Activated gamma-delta T cell treated with Interleukin-2 at 50 U/mL for 16 hours (primary cell): ENCODE measurements around the gene PTTG1IP2.
"Not testable (repeated sequence)": the region's sequence is repeated elsewhere in the genome, so short reads cannot be mapped to it uniquely, and the experiment has no call there.

ENCODE experiments used
- DNase-seq: peaks from one replicate; pipeline ENCODE4 v3.0.0-alpha.2; 2020

Gene PTTG1IP2

GRCh38 chr7:90469554-90469953 is at the start of gene PTTG1IP2:
TSS of gene PTTG1IP2 (plus strand) at chr7:90469639. CDS start at chr7:90469787, 148 bp downstream.
- no peak for DNase-seq

GRCh38 chr7:90421651-90422050 is 47.8 kb upstream of the PTTG1IP2 start:
- DNase-seq = no peak

GRCh38 chr7:90424720-90425119 is 44.7 kb upstream of the PTTG1IP2 start:
- no peak for DNase-seq

- DNase-seq = no peak
Observed at GRCh38 chr7:90425376-90425775, 44.1 kb upstream of the PTTG1IP2 start.

GRCh38 chr7:90430614-90431460 is 38.6 kb upstream of the PTTG1IP2 start:
- no peak for DNase-seq

- no peak for DNase-seq
Observed at GRCh38 chr7:90432752-90433151, 36.7 kb upstream of the PTTG1IP2 start.

- DNase-seq = no peak
Observed at GRCh38 chr7:90433221-90433620, 36.2 kb upstream of the PTTG1IP2 start.

- no peak for DNase-seq
Observed at GRCh38 chr7:90445633-90446032, 23.8 kb upstream of the PTTG1IP2 start.

GRCh38 chr7:90446137-90446899 is 23.1 kb upstream of the PTTG1IP2 start:
- no peak for DNase-seq

- no peak for DNase-seq
Observed at GRCh38 chr7:90453259-90453891, 16.1 kb upstream of the PTTG1IP2 start.

- DNase-seq = no peak
Observed at GRCh38 chr7:90453931-90454330, 15.5 kb upstream of the PTTG1IP2 start.

- no peak for DNase-seq
Observed at GRCh38 chr7:90455163-90456030, 14.0 kb upstream of the PTTG1IP2 start.

- no peak for DNase-seq
Observed at GRCh38 chr7:90458104-90458503, 11.3 kb upstream of the PTTG1IP2 start.

- no peak for DNase-seq
Observed at GRCh38 chr7:90459888-90460287, 9.6 kb upstream of the PTTG1IP2 start.

GRCh38 chr7:90461219-90461618 is 8.2 kb upstream of the PTTG1IP2 start:
- DNase-seq = no peak

- not testable (repeated sequence) for DNase-seq
Observed at GRCh38 chr7:90463151-90463628, 6.2 kb upstream of the PTTG1IP2 start.

GRCh38 chr7:90465816-90466215 is 3.6 kb upstream of the PTTG1IP2 start:
- DNase-seq = no peak

- no peak for DNase-seq
Observed at GRCh38 chr7:90472805-90473540, 3.5 kb downstream of the PTTG1IP2 start.

- no peak for DNase-seq
Observed at GRCh38 chr7:90473814-90474213, 4.4 kb downstream of the PTTG1IP2 start.

GRCh38 chr7:90474284-90475210 is 5.1 kb downstream of the PTTG1IP2 start:
- DNase-seq = no peak

GRCh38 chr7:90483251-90483650 is 13.8 kb downstream of the PTTG1IP2 start:
- DNase-seq = no peak
